Hepatic stellate cell (primary cell): Measurements from ENCODE around the gene DOK7.

ENCODE experiments used
- DNase-seq: peaks from one replicate; pipeline ENCODE4 v3.0.0; 2011; ENCODE audit warnings: low spot score

DOK7 gene, protein sequence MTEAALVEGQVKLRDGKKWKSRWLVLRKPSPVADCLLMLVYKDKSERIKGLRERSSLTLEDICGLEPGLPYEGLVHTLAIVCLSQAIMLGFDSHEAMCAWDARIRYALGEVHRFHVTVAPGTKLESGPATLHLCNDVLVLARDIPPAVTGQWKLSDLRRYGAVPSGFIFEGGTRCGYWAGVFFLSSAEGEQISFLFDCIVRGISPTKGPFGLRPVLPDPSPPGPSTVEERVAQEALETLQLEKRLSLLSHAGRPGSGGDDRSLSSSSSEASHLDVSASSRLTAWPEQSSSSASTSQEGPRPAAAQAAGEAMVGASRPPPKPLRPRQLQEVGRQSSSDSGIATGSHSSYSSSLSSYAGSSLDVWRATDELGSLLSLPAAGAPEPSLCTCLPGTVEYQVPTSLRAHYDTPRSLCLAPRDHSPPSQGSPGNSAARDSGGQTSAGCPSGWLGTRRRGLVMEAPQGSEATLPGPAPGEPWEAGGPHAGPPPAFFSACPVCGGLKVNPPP

DNA sequence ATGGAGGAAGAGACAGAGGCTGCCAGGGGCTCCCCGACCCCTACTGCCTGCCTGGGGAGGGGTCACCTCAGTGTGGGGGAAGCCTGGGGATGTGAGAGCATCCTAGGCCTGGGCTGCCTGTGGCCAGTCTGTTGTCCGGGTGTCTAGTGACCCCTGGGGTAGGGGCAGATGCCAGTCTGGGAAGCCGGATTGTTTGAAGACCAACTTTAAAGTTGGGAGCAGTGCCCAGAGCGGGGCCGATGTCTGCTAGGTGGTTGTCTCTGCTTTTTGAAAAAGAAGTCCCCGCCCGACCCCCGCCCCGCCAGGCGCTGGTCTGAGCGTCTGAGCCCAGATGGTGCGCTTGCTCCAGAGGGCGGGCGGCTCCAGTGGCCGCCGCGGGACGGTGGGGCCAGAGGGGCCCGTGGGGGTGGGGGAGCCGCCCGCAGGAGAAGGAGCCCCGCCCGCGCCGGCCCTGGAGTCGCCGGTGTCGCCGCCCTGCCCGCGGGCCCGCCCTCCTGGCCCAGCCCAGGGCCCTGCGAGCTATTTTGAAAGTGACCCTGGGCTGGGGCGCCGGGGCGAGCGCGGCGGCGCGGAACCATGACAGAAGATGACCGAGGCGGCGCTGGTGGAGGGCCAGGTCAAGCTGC lies at the start of gene DOK7:
DOK7 (plus strand) TSS at position 517 of the 626 bp plus-strand sequence; CDS start at position 587, 70 bp downstream.
- no peak for DNase-seq

DNA sequence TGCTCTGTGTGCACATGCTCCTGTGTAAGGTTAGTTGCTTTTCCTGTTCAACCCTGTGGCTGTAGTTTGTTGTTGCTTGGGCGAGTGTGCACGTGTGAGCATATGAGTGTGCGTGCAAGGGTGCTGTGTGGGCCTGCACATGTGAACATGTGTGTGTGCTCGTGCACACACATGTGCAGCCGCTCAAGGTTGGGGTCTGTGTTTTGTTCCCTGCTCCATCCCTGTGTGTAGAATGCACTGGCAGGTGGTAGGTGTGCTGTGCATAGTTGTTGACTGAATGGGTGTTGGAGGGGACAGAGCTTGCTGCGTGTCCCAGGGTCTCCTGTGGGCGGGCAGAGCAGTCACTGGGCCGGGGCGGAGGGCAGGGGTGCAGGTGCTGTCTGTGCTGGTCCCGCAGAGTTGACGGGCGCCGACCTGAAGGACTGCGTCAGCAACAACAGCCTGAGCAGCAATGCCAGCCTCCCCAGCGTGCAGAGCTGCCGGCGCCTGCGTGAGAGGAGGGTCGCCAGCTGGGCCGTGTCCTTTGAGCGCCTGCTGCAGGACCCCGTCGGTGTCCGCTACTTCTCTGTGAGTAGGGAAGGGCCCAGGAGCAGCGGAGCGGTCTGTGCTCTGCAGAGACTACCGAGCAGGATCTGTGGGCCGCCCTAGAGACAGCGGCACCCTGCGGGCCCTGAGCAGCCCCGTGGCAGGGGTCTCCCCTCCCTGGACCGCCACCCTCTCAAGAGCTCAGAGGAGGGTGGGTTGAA lies 49.3 kb upstream of the DOK7 start:
- DNase-seq = no peak

DNA sequence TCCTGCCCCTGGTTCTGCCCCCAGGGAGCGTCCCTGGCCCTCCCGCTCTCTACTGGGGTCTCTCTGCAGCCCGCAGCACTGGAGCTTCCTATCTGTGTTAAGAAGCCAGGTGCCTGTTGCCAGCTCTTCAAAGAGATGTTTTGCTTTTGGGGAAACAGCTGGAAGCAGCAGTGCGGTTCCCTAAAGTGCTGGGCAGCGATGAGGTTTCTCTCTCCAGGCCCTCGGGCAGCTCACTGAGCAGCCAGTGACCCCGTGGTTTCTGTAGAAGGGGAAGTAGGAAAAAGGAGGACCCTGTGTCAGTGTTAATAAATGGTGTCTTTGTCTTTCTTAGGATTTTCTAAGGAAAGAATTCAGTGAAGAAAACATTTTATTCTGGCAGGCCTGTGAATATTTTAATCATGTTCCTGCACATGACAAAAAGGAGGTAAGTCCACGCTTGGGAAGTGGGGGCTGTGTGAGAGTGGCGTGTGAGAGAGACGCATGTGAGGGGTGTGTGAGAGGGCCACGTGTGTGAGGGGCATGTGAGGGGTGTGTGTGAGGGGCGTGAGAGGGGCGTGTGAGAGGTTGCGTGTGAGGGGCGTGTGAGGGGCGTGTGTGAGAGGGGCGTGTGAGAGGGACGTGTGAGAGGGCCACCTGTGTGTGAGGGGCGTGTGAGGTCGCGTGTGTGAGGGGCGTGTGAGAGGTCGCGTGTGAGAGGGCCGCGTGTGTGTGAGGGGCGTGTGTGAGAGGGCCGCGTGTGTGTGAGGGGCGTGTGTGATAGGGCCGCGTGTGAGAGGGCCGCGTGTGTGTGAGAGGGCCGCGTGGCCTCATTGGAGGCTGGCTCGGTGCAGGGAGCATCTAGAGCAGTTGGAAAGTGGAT lies 48.5 kb upstream of the DOK7 start:
- DNase-seq = no peak

DNA sequence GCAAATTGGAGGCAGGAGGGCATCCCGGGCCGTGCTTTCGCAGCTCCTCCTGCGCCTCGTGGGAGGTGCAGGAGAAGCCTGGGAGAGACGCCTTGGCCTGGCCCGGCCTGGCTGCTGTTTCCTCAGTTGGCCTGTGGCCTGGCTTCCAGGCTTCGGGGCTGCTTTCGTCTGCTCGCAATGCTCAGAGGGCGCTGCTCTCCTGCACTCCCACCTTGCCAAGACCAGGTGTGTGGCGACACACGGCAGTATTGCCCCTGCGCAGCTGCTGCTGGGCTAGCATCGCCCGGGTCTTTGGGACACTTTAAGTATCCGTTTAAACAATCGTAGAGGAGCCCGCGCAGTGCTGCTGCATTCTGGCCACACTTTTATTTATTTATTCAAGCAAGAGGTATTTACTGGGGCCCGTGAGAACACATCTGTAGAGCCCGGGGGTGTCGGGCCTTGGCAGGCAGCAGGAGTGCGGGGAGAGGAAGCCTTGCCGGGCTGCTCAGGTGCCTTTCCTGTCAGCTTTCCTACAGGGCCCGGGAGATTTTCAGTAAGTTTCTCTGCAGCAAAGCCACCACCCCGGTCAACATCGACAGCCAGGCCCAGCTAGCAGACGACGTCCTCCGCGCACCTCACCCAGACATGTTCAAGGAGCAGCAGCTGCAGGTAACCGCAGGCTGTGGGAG lies 47.5 kb upstream of the DOK7 start:
- DNase-seq = no peak

DNA sequence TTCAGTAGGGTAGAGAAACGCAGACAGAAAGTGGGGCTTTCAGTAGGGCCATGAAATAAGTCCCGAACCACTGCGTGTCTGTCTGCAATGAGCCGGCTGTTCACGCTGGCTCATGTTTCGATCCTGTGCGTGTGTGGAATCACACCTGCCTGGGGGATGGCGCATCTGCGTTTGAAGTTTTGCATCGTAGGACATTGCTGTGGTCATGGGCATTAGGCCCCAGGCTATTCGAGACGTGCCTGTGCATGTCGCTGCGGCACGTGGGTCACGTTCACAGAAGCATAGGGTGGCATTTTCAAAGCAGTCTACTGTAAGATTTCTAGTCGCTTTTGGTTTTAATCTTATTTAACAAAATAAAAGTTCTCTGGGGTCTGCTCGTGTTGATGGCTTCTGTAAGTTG lies 46.8 kb upstream of the DOK7 start:
- DNase-seq = no peak

DNA sequence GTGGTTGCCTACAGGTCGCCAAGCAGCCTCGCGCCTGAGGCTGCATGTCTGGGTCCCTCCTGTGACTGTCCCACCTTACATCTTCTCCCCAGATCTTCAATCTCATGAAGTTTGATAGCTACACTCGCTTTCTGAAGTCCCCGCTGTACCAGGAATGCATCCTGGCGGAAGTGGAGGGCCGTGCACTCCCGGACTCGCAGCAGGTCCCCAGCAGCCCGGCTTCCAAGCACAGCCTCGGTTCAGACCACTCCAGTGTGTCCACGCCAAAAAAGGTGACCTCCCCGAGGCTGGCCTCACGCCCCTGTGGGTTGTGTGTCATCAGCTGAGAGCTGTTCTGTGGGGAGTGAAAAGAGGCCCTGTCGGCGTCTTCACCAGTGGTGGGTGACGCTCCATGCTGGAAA lies 46.3 kb upstream of the DOK7 start:
- no peak for DNase-seq

DNA sequence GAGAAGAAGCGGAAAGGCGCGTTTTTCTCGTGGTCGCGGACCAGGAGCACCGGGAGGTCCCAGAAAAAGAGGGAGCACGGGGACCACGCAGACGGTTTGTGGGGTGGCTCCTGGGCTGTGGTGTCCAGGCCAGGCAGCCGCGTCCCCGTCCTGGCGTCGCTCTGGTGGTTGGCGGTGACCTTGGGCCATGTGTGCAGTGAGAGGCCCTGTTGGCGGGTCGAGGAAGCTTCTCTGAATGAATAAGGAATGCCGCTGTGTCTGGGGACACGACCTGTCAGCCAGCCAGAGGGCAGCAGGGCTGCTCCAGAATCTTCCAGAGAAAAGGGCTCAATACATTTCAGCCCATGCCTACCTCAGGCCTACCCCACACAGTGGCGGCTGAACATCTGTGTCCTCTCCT lies 45.7 kb upstream of the DOK7 start:
- DNase-seq = no peak

DNA sequence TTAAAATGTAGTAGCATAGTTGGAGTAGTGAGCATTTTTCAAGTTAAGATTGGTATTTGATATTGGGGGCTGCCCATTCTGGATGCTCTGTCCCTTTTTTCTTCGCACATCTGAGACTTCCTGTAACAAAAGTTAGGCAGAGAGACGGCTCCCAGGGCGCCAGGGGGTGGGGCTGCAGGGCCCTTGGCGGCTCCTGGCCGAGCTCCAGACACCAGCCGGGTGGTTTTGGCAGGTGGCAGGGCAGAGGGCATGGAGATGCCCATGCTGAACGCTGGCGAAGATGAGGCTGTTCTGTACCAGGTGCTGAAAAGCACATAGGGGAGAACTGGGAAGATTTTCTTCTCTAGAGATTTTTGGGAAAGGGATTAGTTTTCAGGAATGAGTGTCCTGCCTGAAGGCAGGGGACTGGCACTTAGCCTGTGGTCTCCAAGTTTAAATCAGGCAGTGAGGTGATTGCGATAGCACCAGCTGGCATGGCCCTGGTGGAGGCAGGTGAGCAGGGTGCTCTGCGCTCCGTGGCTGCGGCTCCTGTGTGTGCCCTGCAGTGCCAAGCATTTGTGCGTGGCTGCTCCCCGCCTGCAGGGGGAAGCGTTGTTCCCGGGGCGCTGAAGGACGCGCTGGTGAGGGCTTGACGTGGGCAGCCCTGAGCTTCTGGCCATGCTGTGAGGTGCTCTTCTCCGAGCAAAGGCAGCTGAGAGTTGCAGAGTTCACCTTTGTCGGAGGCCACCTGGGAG lies 44.9 kb upstream of the DOK7 start:
- no peak for DNase-seq

DNA sequence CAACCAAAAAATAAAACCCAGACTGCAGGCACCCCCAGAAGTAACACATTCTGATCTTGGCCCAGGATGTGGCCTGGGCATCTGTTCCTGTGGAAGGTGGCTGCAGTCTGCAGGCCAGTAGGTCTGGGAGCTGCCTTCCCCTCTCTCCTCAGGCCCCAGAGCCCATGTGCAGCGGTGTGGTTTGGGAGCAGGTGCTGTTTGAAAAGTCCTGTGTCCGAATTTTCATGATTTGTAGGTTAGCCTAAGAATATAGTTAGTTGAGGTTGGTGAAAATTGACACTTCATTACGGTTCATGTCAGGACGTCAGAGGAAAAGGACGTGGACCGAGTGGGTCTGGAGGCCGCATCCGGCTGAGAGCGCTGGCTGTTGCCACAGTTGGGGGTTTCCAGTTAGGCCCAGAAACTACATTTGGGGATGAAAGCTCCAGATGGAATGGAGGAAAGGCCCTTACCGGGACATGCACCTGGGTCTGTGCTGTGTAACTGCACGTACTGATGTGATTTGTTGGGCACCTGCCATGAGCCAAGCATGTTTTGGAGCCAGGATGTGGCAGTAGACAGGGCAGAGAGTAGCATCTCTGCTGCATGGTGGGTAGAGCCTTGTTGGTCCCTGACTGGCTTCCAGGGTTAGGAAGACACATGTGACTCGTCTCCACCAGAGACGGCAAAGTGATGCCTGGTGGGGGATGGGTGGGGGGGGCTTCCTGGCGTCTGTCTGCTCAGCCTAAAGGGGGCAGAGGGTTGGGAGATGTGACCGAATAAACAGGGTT lies 43.1 kb upstream of the DOK7 start:
- DNase-seq = no peak

DNA sequence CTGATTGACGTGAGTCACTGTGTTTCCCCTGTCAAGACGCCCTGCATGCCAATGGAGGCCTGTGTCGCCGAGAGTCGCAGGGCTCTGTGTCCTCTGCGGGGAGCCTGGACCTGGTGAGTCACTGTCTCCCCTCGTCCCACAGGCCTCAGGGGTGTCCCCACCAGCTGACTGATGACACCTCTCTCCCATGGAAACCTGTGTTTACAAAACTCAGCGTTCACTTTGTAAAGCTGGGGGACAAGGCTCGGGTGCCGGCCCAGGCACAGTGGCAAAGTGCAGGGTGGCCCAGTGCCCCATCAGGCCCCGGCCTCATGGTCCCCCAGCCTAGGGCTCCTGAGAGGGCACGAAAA lies 42.5 kb upstream of the DOK7 start:
- DNase-seq = no peak

DNA sequence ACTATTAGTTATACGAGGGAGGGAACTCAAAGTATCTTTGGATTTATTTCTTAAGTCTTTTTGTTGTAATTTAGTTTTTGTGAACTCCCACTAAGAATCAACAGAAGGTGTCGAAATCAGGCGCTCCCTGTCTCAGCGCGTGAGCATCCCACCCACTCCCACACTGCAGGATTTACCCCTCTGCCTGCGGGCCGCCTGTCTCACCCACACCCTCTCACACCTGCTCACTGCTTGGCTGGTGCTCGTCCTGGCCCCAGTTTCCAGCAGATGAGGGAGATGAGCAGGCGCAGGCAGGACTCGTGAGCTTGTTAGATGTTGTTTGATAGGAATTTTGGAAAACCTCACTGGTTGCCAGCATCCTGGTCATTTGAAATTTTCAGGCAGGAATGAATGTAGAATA lies 42.1 kb upstream of the DOK7 start:
- no peak for DNase-seq

DNA sequence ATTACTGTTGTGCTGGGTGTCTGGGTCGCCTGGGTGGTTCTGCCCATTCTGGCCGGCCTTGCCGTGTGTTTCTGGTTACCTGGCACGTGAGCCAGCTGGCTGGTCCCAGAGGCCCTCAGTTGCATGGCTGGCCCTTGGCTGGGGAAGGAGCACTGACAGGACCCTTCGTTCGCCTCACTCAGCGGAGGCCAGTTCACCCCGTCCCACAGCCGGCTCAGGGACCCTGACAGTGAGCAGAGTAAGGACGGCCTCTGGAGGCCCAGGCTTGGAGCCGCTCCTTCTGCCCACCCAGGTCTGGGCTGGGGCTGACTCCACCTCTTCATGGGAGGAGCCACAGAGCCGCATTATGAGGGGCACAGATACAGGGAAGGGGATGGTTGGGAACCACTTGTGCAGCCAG lies 41.6 kb upstream of the DOK7 start:
- no peak for DNase-seq

DNA sequence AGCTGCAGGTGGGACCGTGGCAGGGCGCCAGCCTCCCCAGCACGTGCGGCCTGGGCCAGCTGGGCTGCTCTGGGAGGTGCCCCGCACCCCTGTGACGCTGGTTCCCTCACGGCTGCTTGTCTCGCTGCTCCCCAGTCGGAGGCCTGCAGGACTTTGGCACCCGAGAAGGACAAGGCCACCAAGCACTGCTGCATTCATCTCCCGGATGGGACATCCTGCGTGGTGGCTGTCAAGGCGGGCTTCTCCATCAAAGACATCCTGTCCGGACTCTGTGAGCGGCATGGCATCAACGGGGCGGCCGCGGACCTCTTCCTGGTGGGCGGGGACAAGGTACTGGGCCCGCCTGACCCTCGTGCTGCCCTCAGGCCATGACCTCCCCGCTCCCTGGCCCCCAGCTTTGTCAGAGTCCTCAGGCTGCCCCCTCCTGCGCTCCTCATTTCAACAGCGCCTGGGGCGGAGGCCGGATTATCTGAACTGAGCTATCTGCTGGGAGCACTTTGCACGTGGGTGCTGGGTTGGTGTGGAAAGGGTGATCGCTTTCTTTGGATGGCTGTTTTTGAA lies 40.8 kb upstream of the DOK7 start:
- no peak for DNase-seq

DNA sequence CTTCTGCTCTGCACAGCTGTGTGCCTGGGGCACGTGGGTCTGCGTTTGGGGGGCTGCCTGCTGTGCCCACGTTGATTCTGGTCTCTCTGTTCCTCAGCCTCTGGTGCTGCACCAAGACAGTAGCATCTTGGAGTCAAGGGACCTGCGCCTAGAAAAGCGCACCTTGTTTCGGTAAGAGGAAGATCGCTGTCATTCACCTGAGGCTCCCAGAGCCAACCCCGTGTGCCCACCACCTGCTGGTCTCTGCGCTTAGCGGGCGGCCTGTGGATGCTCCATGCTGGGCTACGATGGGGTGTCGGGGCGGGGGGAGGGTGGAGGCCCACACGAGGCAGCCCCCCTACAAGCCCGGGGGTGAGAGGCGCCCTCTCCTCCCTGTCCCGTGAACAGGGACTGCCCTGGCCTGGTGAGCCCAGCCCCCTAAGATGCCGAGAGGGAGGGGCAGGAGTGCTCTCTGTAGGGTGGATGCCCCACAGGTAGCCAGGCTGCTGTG lies 40.3 kb upstream of the DOK7 start:
- DNase-seq = no peak

DNA sequence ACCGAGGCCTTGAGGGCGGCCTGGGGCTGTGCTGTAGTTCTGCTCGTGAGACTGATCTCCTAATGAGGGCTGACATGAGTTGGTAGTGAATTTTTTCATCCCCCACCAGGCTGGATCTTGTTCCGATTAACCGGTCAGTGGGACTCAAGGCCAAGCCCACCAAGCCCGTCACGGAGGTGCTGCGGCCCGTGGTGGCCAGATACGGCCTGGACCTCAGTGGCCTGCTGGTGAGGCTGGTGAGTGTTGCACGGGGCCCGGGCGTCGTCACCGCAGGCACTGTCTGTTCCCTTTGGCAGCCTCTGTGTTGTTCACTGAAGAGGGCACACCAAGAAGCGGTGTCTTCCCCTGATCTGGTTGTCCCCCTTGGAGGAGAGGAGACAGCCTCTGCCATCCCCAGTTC lies 39.7 kb upstream of the DOK7 start:
- no peak for DNase-seq

DNA sequence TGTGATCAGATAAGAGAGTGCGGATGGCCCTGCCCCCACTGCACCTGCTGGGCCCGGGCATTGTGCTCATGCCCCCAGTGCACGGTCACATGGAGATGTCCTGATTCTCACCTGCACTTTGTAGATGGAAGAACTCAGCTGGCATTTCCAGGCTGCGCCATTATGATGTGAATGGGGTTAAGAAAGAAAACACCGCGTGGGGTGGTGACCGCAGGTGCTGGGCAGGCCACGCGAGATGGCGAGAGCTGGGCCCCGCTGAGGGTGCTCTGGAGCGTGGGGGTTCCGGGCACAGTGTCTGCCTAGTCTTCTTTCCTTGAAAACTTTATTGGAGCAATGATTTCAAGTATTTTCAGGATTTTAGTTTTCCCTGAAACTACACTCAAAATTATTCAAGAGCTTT lies 39.2 kb upstream of the DOK7 start:
- DNase-seq = no peak

DNA sequence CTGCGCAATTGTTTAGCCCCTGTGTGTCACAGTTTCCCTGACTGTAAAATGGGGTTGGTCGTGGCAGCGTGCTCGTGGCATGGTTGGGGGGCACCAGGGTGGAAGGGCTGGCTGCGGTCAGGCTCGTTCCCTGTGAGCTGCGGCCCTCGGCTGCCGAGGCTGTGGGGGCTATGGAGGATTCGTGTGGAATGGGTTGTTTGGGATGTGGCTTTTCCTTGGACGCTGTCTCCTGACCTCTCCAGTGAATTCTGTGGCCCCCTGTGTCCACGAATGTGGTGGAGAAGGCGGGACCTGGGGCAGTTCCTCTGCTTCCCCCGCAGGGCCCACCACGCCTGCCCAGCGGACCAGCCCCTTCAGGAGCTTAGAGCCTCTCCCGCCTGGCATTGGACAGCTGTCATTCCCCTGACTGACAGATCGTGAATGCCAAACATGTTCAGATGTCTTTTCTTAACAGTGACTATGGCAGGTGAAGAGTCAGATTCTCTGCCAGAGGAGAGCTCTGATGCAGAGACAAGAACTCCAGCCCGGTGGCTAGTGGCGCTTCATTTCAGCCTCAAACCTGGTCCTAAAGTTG lies 38.5 kb upstream of the DOK7 start:
- no peak for DNase-seq

DNA sequence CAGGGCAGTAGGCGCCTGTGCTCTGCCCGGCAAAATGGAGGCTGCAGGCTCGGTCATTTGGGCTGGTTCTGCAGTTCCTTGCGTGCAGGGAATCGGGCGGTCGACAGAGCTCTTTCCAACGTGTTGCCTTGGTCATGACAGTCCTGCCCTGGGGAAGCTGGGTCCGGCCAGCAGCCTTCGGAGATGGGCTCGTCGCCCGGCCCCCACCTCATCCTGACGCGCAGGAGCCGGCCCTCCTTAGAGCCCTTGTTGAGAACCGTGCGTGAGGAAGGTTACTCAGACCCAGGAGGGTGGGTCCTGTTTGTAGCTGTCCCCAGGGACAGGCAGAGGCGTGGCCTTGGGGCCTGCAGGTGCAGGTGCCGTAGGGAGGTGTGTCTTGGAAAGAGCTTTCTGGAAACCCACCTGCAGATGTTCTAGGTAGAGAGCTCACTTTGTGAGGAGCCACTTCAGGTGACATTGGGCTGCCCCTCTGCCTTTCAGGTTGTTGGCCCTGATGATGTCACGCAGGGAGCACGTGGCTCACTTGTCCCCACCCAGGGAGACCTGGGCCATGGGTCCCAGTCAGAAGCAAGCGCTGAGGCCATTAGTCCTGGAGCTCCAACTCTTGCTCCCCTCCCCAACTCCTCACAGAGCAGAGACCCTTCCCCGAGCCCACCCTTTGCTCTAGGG lies 36.5 kb upstream of the DOK7 start:
- no peak for DNase-seq

DNA sequence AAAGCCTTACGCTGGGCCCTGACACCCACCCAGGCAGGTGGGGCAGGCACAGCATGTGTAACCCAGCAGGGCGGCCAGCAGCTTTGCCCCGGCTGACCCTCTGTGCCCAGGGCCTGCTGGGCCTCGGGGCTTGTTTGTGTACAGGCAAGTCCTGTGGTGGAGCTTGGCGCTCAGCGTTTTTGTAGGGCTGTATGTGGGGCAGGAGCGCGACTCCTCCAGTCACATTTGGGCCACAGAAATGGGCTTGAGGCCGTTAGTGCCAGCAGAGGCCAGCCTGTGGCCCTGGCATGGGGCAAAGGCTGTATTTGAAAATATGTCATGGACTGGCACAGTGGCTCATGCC lies 36.0 kb upstream of the DOK7 start:
- no peak for DNase-seq
